Measurements from ENCODE around the gene CYB561.

The CYB561 gene

DNA sequence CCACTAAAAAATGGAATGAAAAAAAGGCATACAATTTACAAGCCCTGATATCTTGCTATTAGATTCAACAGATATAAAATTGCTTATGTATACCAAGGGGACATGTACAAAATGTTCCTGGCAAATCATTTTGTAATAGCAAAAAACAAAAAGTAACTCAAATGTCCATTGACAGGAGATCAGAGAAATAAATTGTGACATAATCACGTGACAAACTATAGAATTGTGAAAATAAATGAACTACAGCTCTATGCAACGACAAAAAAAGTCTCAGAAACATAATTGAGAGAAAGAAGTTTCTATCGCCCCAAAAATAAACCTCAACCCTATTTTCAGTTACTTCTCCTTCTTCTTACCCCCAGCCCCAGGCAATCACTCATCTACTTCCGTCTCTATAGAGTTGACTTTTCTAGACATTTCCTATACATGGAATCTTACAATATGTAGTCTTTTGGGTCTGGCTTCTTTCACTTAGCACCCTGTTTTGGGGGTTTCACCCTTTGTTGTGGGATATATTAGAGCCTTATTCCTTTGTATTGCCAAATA, 18.7 kb upstream of the CYB561 start:
- TF ChIP-seq, protein P1, sequence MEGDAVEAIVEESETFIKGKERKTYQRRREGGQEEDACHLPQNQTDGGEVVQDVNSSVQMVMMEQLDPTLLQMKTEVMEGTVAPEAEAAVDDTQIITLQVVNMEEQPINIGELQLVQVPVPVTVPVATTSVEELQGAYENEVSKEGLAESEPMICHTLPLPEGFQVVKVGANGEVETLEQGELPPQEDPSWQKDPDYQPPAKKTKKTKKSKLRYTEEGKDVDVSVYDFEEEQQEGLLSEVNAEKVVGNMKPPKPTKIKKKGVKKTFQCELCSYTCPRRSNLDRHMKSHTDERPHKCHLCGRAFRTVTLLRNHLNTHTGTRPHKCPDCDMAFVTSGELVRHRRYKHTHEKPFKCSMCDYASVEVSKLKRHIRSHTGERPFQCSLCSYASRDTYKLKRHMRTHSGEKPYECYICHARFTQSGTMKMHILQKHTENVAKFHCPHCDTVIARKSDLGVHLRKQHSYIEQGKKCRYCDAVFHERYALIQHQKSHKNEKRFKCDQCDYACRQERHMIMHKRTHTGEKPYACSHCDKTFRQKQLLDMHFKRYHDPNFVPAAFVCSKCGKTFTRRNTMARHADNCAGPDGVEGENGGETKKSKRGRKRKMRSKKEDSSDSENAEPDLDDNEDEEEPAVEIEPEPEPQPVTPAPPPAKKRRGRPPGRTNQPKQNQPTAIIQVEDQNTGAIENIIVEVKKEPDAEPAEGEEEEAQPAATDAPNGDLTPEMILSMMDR (IDR thresholded peaks at IDR 0.05; ENCODE audit: low read depth, low read length) = no peak
- TF ChIP-seq EZH2phosphoT487 (IDR thresholded peaks at IDR 0.05; ENCODE audit: low read depth) = no peak
- Histone ChIP-seq H3K27ac (ENCODE audit: low read length) (no peak overlapping the region), H3K4me2 (ENCODE audit: low read length) (no peak overlapping the region)

DNA sequence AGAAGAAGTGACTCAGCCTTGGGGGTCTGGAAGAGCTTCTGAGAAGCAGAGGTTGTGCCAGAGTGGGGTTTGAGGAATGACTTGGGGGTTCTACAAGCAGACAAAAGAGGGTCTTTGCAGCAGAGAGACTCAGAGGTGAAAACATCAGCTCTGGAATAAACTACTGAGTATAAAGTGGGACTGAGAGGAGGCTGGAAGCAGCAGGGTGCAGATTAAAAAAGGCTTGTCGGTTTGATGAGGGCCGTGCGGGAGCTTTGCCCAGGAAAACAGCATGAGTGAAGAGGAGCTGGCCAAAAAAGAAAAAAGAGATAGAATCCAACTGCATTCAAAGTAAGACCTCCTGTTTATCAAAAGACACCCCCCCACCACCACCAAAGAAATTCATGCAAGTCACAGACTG, 17.7 kb upstream of the CYB561 start:
- H3K4me3 ChIP-seq (ENCODE audit: low read length) = no peak overlapping the region
- H3K9ac ChIP-seq (ENCODE audit: low read length) = no peak overlapping the region
- H3K27ac ChIP-seq (ENCODE audit: low read length) = no peak overlapping the region
- H3K36me3 ChIP-seq (replicated peaks; ENCODE audit: low read depth, low read length) = no peaks in the 10 kb centered on the region
- no peaks in the 10 kb centered on the region for H4K20me1 ChIP-seq (ENCODE audit: insufficient read depth, low read length)
- H3K4me2 ChIP-seq (ENCODE audit: low read length) = no peak overlapping the region
- no peak overlapping the region for H2AFZ ChIP-seq (ENCODE audit: low read depth, low read length)
- H3K79me2 ChIP-seq (ENCODE audit: low read length) = no peaks in the 10 kb centered on the region
- H3K4me1 ChIP-seq (ENCODE audit: low read length) = peaks cover 33% of the 10 kb centered on the region
- H3K9me3 ChIP-seq (ENCODE audit: insufficient read depth, low read length) = no peaks in the 10 kb centered on the region
- TF ChIP-seq, protein P1 (IDR thresholded peaks at IDR 0.05; ENCODE audit: low read depth, low read length) = no peak
- no peak for TF ChIP-seq EZH2phosphoT487 (IDR thresholded peaks at IDR 0.05; ENCODE audit: low read depth)
- H3K27me3 ChIP-seq (ENCODE audit: low read depth, low read length) = no peaks in the 10 kb centered on the region

More for the DNA sequence above, 18.7 kb upstream of the CYB561 start:
- Histone ChIP-seq H3K79me2 (ENCODE audit: low read length) (no peaks in the 10 kb centered on the region), H3K9ac (ENCODE audit: low read length) (no peak overlapping the region), H3K27me3 (ENCODE audit: low read depth, low read length) (no peaks in the 10 kb centered on the region), H3K4me1 (ENCODE audit: low read length) (peaks cover 27% of the 10 kb centered on the region), H3K9me3 (ENCODE audit: insufficient read depth, low read length) (no peaks in the 10 kb centered on the region), H3K4me3 (ENCODE audit: low read length) (no peak overlapping the region), H2AFZ (ENCODE audit: low read depth, low read length) (no peak overlapping the region), H4K20me1 (ENCODE audit: insufficient read depth, low read length) (no peaks in the 10 kb centered on the region), H3K36me3 (replicated peaks; ENCODE audit: low read depth, low read length) (no peaks in the 10 kb centered on the region)

DNA sequence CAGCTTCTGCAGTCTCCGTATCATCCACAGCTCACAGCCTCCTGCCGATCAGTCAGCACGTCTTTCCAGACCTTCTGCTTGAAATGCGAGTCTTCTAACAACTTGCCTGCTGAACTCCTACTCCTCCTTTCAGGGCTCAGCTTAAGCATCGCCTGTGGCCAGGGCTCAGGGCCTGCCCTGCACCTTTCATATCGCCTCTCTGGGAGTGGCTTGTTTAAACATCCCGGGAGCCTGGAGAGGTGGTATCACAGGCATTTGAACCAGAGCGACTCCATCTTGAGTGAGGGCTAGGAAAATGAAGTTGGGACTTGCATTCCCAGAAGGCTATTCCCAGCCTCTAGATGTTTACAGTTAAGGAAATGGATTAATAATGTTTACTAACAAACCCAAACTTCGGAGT, 13.9 kb upstream of the CYB561 start:
- Histone ChIP-seq H3K79me2 (ENCODE audit: low read length) (no peaks in the 10 kb centered on the region), H4K20me1 (ENCODE audit: insufficient read depth, low read length) (no peaks in the 10 kb centered on the region), H2AFZ (ENCODE audit: low read depth, low read length) (no peak overlapping the region), H3K9ac (ENCODE audit: low read length) (no peak overlapping the region), H3K4me2 (ENCODE audit: low read length) (no peak overlapping the region), H3K4me3 (ENCODE audit: low read length) (no peak overlapping the region), H3K9me3 (ENCODE audit: insufficient read depth, low read length) (no peaks in the 10 kb centered on the region), H3K36me3 (replicated peaks; ENCODE audit: low read depth, low read length) (no peaks in the 10 kb centered on the region), H3K27ac (ENCODE audit: low read length) (no peak overlapping the region), H3K4me1 (ENCODE audit: low read length) (peaks cover 37% of the 10 kb centered on the region), H3K27me3 (ENCODE audit: low read depth, low read length) (no peaks in the 10 kb centered on the region)
- no peak for TF ChIP-seq EZH2phosphoT487 (IDR thresholded peaks at IDR 0.05; ENCODE audit: low read depth)
- TF ChIP-seq, protein P1 (IDR thresholded peaks at IDR 0.05; ENCODE audit: low read depth, low read length) = no peak

DNA sequence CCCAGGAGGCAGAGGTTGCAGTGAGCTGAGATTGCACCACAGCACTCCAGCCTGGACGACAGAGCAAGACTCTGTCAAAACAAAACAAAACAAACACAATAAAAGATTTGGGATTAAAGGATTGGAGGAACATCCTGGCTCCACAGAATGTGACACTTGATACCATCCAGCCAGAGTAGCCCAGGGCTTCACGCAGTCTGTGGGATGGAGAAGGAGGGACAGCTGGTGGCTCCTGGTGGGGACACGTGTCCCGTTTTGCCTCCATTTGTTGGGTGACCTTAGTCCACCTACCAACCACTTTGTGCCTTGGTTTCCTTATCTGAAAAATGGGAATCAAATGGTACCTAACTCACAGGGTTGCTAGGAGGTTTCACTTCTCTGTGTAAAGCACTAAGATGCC, 12.4 kb upstream of the CYB561 start:
- H4K20me1 ChIP-seq (ENCODE audit: insufficient read depth, low read length) = no peaks in the 10 kb centered on the region
- TF ChIP-seq EZH2phosphoT487 (IDR thresholded peaks at IDR 0.05; ENCODE audit: low read depth) = no peak
- TF ChIP-seq, protein P1 (IDR thresholded peaks at IDR 0.05; ENCODE audit: low read depth, low read length) = no peak
- H3K27ac ChIP-seq (ENCODE audit: low read length) = no peak overlapping the region
- H3K4me2 ChIP-seq (ENCODE audit: low read length) = peak overlapping the region; percentile 6; the same call in 1 of the 2 replicates
- no peaks in the 10 kb centered on the region for H3K79me2 ChIP-seq (ENCODE audit: low read length)
- no peaks in the 10 kb centered on the region for H3K27me3 ChIP-seq (ENCODE audit: low read depth, low read length)
- H2AFZ ChIP-seq (ENCODE audit: low read depth, low read length) = no peak overlapping the region
- H3K4me3 ChIP-seq (ENCODE audit: low read length) = no peak overlapping the region
- H3K9ac ChIP-seq (ENCODE audit: low read length) = no peak overlapping the region
- H3K36me3 ChIP-seq (replicated peaks; ENCODE audit: low read depth, low read length) = no peaks in the 10 kb centered on the region
- peaks cover 27% of the 10 kb centered on the region for H3K4me1 ChIP-seq (ENCODE audit: low read length)
- H3K9me3 ChIP-seq (ENCODE audit: insufficient read depth, low read length) = no peaks in the 10 kb centered on the region

All from OCI-LY3 (cell line).